ENCODE measurements around the gene PLS3. TPM values are rescaled to one million over a fixed set of nuclear protein-coding genes. Genes with fewer than 3 reads are reported as not detected.
"Not testable (repeated sequence)": the region's sequence is repeated elsewhere in the genome, so short reads cannot be mapped to it uniquely, and the experiment has no call there.

The PLS3 gene
- total RNA-seq (2012; rRNA removed): 144 and 162 TPM in 2 replicates

DNA sequence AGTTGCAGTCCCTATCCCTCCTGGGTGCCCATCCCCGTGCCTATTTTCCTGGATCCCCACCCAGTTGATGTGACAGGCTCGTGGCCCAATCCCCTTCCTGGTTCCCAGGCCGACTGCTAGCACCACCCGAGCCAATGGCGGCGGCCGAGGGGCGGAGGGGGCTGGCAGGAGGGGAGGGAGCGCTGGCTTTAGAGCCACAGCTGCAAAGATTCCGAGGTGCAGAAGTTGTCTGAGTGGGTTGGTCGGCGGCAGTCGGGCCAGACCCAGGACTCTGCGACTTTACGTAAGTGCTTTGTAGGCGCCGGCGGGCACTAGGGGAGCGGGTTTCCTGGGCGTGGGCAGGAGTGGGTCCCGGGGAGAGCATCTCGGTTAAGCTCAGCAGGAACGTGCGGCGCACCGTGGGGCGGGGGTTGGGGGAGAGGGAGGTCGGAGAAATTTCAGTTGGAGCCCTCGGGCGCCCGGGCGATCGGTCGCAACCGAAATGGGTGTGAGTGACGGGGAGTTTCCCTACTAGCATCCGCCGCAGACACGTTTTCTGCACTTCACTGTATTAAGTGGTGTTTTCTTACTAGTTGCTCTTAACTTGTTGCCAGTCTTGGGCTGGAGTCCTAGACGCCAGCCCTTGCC lies at the start of gene PLS3:
PLS3 (plus strand) TSS at position 197 of the 627 bp plus-strand sequence. CDS start 49,077 bp downstream, outside the sequence.
- H3K27me3 ChIP-seq (ENCODE audit: control insufficient read depth, insufficient read depth, low read length): peaks cover 12% of the 10 kb centered on the region
- no peaks in the 10 kb centered on the region for H3K36me3 ChIP-seq (ENCODE audit: insufficient read depth, low read length)
- H3K4me2 ChIP-seq (ENCODE audit: low read length): peak within 1 kb of the TSS; percentile 84
- peak within 1 kb of the TSS; percentile 90 for H3K9ac ChIP-seq (ENCODE audit: low read depth, low read length)
- peak within 1 kb of the TSS; percentile 79 for H3K4me3 ChIP-seq (ENCODE audit: low read length)
- H3K9me3 ChIP-seq (replicated peaks; ENCODE audit: low read length): no peaks in the 10 kb centered on the region
- peaks cover 25% of the 10 kb centered on the region for H3K4me1 ChIP-seq (ENCODE audit: control insufficient read depth, insufficient read depth, low read length)

DNA sequence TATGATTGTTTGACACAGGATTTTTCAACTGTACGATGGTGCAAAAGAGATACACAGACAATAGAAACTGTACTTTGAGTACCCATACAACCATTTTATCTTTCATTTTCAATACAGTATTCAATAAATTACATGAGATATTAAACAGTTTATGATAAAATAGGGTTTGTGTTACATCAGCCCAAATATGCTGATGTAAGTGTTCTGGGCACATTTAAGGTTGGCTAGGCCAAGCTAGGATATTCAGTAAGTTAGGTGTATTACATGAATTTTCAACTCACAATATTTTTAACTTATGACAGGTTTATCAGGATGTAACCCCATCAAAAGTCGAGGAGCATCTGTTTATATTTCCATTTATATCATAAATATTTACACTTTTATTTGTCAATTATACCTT lies 42.9 kb upstream of the PLS3 start:
- Histone ChIP-seq H3K9me3 (replicated peaks; ENCODE audit: low read length) (no peaks in the 10 kb centered on the region), H3K9ac (ENCODE audit: low read depth, low read length) (no peak overlapping the region), H3K36me3 (ENCODE audit: insufficient read depth, low read length) (no peaks in the 10 kb centered on the region), H3K4me1 (ENCODE audit: control insufficient read depth, insufficient read depth, low read length) (no peaks in the 10 kb centered on the region), H3K4me3 (ENCODE audit: low read length) (no peak overlapping the region), H3K27me3 (ENCODE audit: control insufficient read depth, insufficient read depth, low read length) (peaks cover 9% of the 10 kb centered on the region), H3K4me2 (ENCODE audit: low read length) (no peak overlapping the region)

GRCh38 chrX:115521741-115522140 lies 39.2 kb upstream of the PLS3 start:
- H3K27me3 ChIP-seq (ENCODE audit: control insufficient read depth, insufficient read depth, low read length): peaks cover 3% of the 10 kb centered on the region
- H3K4me2 ChIP-seq (ENCODE audit: low read length): no peak overlapping the region
- H3K4me3 ChIP-seq (ENCODE audit: low read length): no peak overlapping the region
- no peak overlapping the region for H3K9ac ChIP-seq (ENCODE audit: low read depth, low read length)
- no peaks in the 10 kb centered on the region for H3K9me3 ChIP-seq (replicated peaks; ENCODE audit: low read length)
- no peaks in the 10 kb centered on the region for H3K36me3 ChIP-seq (ENCODE audit: insufficient read depth, low read length)
- no peaks in the 10 kb centered on the region for H3K4me1 ChIP-seq (ENCODE audit: control insufficient read depth, insufficient read depth, low read length)

- Histone ChIP-seq H3K4me1 (ENCODE audit: control insufficient read depth, insufficient read depth, low read length) (no peaks in the 10 kb centered on the region), H3K9ac (ENCODE audit: low read depth, low read length) (no peak overlapping the region), H3K36me3 (ENCODE audit: insufficient read depth, low read length) (no peaks in the 10 kb centered on the region), H3K4me3 (ENCODE audit: low read length) (no peak overlapping the region), H3K9me3 (replicated peaks; ENCODE audit: low read length) (no peaks in the 10 kb centered on the region), H3K27me3 (ENCODE audit: control insufficient read depth, insufficient read depth, low read length) (peaks cover 3% of the 10 kb centered on the region), H3K4me2 (ENCODE audit: low read length) (no peak overlapping the region)
These were observed 38.0 kb upstream of the PLS3 start for GRCh38 chrX:115522952-115523351.

DNA sequence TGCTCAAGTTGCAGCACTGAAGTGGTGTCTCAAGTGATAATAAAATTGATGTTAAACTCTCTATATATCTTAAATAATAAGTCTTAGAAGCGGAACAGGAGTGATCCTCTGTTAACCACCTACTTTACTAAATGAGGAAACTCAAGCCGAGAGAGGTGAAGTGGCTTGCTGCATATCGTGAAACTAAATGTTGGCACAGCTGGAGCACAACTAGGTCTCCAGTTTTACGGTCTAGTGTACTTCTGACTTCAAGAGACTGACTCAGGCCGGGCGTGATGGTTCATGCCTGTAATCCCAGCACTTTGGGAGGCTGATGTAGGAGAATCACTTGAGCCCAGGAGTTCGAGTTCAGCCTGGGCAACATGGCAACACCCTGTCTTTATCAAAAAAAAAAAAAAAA lies 35.5 kb upstream of the PLS3 start:
- Histone ChIP-seq H3K9ac (ENCODE audit: low read depth, low read length) (no peak overlapping the region), H3K4me1 (ENCODE audit: control insufficient read depth, insufficient read depth, low read length) (no peaks in the 10 kb centered on the region), H3K36me3 (ENCODE audit: insufficient read depth, low read length) (no peaks in the 10 kb centered on the region), H3K4me2 (ENCODE audit: low read length) (no peak overlapping the region), H3K4me3 (ENCODE audit: low read length) (no peak overlapping the region), H3K9me3 (replicated peaks; ENCODE audit: low read length) (no peaks in the 10 kb centered on the region), H3K27me3 (ENCODE audit: control insufficient read depth, insufficient read depth, low read length) (peaks cover 3% of the 10 kb centered on the region)

- H3K27me3 ChIP-seq (ENCODE audit: control insufficient read depth, insufficient read depth, low read length): no peaks in the 10 kb centered on the region
These were observed 29.1 kb upstream of the PLS3 start for GRCh38 chrX:115531818-115532403.

DNA sequence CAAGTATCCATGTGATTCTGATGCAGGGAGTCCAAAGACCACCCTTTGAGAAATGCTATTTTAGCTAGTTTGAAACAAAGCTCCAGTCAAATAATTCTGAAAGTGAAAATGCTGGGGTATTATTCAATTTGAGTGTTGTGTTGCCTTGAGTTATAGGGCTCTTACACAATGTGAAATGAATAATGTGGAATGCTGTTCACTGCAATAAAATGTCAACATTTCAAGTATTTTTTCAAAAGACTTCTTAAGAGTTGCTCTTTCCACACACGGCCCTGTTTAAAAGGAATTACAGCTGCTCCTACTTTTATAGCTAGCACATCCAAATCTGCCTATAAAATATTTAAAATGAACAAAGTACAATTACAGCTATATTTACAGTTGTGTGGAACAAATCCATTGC lies 27.5 kb upstream of the PLS3 start:
- Histone ChIP-seq H3K9me3 (replicated peaks; ENCODE audit: low read length) (no peaks in the 10 kb centered on the region), H3K4me1 (ENCODE audit: control insufficient read depth, insufficient read depth, low read length) (peaks cover 9% of the 10 kb centered on the region), H3K9ac (ENCODE audit: low read depth, low read length) (no peak overlapping the region), H3K27me3 (ENCODE audit: control insufficient read depth, insufficient read depth, low read length) (no peaks in the 10 kb centered on the region), H3K4me2 (ENCODE audit: low read length) (no peak overlapping the region), H3K4me3 (ENCODE audit: low read length) (no peak overlapping the region), H3K36me3 (ENCODE audit: insufficient read depth, low read length) (no peaks in the 10 kb centered on the region)

More at GRCh38 chrX:115531818-115532403, 29.1 kb upstream of the PLS3 start:
- no peaks in the 10 kb centered on the region for H3K9me3 ChIP-seq (replicated peaks; ENCODE audit: low read length)
- no peak overlapping the region for H3K4me3 ChIP-seq (ENCODE audit: low read length)
- peaks cover 9% of the 10 kb centered on the region for H3K4me1 ChIP-seq (ENCODE audit: control insufficient read depth, insufficient read depth, low read length)
- H3K9ac ChIP-seq (ENCODE audit: low read depth, low read length): no peak overlapping the region
- H3K36me3 ChIP-seq (ENCODE audit: insufficient read depth, low read length): no peaks in the 10 kb centered on the region
- no peak overlapping the region for H3K4me2 ChIP-seq (ENCODE audit: low read length)

GRCh38 chrX:115534383-115534782 lies 26.6 kb upstream of the PLS3 start:
- H3K27me3 ChIP-seq (ENCODE audit: control insufficient read depth, insufficient read depth, low read length): no peaks in the 10 kb centered on the region
- no peak overlapping the region for H3K9ac ChIP-seq (ENCODE audit: low read depth, low read length)
- peaks cover 9% of the 10 kb centered on the region for H3K4me1 ChIP-seq (ENCODE audit: control insufficient read depth, insufficient read depth, low read length)
- no peaks in the 10 kb centered on the region for H3K9me3 ChIP-seq (replicated peaks; ENCODE audit: low read length)
- no peaks in the 10 kb centered on the region for H3K36me3 ChIP-seq (ENCODE audit: insufficient read depth, low read length)
- no peak overlapping the region for H3K4me3 ChIP-seq (ENCODE audit: low read length)
- no peak overlapping the region for H3K4me2 ChIP-seq (ENCODE audit: low read length)

DNA sequence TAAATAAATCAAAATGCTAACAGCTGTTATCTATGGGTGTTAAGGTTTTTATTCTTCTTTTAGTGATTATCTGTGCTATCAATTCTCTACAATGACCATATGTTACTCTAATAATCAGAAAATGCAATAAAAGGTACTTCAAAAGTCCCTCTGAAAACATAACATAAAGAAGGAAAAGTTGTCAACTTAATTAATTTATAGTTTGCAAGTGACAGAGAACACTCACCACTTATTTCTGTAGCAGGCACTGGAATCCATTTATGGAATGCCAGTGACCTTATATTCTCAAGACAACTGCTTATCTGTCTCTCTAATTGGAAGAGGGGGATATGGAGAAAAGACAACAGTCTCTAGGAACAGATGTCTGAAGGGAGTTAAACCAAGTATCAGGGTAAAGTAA lies 25.6 kb upstream of the PLS3 start:
- Histone ChIP-seq H3K9ac (ENCODE audit: low read depth, low read length) (no peak overlapping the region), H3K9me3 (replicated peaks; ENCODE audit: low read length) (no peaks in the 10 kb centered on the region), H3K4me1 (ENCODE audit: control insufficient read depth, insufficient read depth, low read length) (peaks cover 9% of the 10 kb centered on the region), H3K27me3 (ENCODE audit: control insufficient read depth, insufficient read depth, low read length) (no peaks in the 10 kb centered on the region), H3K36me3 (ENCODE audit: insufficient read depth, low read length) (no peaks in the 10 kb centered on the region), H3K4me2 (ENCODE audit: low read length) (no peak overlapping the region), H3K4me3 (ENCODE audit: low read length) (no peak overlapping the region)

DNA sequence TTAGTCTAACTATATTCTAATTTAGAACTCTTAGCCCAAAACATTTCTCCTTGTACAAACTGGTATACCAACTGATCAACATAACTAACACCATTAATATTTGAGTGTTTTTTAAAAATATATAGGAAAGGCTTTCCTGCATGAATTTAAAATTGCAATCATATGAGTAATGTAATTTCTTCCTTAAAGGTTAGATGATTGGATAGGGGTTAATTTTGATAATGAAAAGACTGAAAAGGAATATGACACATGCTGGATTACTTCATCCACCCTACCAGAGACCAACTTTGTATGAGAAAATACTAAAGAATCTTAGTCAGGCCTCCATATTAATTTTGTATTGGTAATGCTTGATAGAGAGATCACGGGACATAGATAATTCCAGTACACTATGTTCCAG lies 25.1 kb upstream of the PLS3 start:
- peaks cover 9% of the 10 kb centered on the region for H3K4me1 ChIP-seq (ENCODE audit: control insufficient read depth, insufficient read depth, low read length)
- H3K4me3 ChIP-seq (ENCODE audit: low read length): no peak overlapping the region
- no peaks in the 10 kb centered on the region for H3K36me3 ChIP-seq (ENCODE audit: insufficient read depth, low read length)
- no peak overlapping the region for H3K9ac ChIP-seq (ENCODE audit: low read depth, low read length)
- H3K9me3 ChIP-seq (replicated peaks; ENCODE audit: low read length): no peaks in the 10 kb centered on the region
- no peaks in the 10 kb centered on the region for H3K27me3 ChIP-seq (ENCODE audit: control insufficient read depth, insufficient read depth, low read length)
- no peak overlapping the region for H3K4me2 ChIP-seq (ENCODE audit: low read length)

GRCh38 chrX:115539841-115540240 lies 21.1 kb upstream of the PLS3 start:
- Histone ChIP-seq H3K4me2 (ENCODE audit: low read length) (no peak overlapping the region), H3K4me3 (ENCODE audit: low read length) (no peak overlapping the region), H3K36me3 (ENCODE audit: insufficient read depth, low read length) (no peaks in the 10 kb centered on the region), H3K27me3 (ENCODE audit: control insufficient read depth, insufficient read depth, low read length) (peaks cover 3% of the 10 kb centered on the region), H3K9ac (ENCODE audit: low read depth, low read length) (no peak overlapping the region), H3K4me1 (ENCODE audit: control insufficient read depth, insufficient read depth, low read length) (no peaks in the 10 kb centered on the region), H3K9me3 (replicated peaks; ENCODE audit: low read length) (no peaks in the 10 kb centered on the region)

- H3K9me3 ChIP-seq (replicated peaks; ENCODE audit: low read length); H3K4me1 ChIP-seq (ENCODE audit: control insufficient read depth, insufficient read depth, low read length); H3K4me2 ChIP-seq (ENCODE audit: low read length); H3K4me3 ChIP-seq (ENCODE audit: low read length); H3K36me3 ChIP-seq (ENCODE audit: insufficient read depth, low read length); H3K9ac ChIP-seq (ENCODE audit: low read depth, low read length); H3K27me3 ChIP-seq (ENCODE audit: control insufficient read depth, insufficient read depth, low read length): not testable (repeated sequence)
These were observed 19.9 kb upstream of the PLS3 start for GRCh38 chrX:115541045-115541444.
